Measurements from ENCODE around the gene ATP1B4.

DNA sequence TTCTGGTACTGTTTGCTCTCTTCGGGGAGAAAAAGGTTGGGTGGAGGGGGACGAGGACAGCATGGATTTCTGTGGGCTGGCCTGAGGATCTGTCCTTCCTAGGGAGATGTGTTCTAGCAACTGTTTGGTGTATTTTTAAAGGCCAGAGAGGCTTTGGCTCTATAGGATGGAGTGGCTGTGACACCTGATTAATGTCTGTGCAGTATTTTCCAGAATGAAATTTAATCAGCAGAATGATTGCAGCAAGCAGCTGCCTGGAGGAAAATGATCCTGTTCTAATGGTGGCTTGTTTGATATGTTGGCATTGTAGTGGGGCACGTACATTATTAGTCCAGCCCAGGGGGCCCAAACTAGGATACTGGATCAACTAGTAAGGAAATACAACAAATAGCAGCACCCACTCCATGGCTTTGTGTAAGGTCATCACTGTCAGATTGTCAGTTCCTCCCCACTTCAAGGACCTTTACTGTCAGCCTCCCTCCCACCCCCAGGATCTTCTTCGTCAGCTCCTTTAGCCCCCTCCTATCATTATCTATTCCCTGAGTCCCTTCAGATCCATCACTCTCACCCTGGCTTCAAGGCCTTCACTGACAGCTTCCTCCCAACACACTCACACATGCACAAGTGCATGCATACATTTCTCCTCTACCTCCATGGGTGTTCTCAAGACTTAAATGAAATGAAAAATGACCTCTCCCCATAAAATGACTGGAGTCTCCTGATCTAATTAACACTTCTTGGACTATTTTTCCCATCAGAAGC lies 40.2 kb upstream of the ATP1B4 start:
- TF ChIP-seq, protein P1, sequence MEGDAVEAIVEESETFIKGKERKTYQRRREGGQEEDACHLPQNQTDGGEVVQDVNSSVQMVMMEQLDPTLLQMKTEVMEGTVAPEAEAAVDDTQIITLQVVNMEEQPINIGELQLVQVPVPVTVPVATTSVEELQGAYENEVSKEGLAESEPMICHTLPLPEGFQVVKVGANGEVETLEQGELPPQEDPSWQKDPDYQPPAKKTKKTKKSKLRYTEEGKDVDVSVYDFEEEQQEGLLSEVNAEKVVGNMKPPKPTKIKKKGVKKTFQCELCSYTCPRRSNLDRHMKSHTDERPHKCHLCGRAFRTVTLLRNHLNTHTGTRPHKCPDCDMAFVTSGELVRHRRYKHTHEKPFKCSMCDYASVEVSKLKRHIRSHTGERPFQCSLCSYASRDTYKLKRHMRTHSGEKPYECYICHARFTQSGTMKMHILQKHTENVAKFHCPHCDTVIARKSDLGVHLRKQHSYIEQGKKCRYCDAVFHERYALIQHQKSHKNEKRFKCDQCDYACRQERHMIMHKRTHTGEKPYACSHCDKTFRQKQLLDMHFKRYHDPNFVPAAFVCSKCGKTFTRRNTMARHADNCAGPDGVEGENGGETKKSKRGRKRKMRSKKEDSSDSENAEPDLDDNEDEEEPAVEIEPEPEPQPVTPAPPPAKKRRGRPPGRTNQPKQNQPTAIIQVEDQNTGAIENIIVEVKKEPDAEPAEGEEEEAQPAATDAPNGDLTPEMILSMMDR (IDR thresholded peaks at IDR 0.05; ENCODE audit: low read depth, low read length, poor library complexity, severe bottlenecking), result no peak
- no peak for TF ChIP-seq EZH2phosphoT487 (IDR thresholded peaks at IDR 0.05; ENCODE audit: borderline replicate concordance, low read length)

All from DOHH2 (cell line).